Osteoblast (primary cell): ENCODE results near the gene MACROD2. TPM values are rescaled to one million over a fixed set of nuclear protein-coding genes. Genes with fewer than 3 reads are reported as not detected.

Experiments
- DNase-seq: peaks from one replicate; pipeline ENCODE4 v3.0.0; 2011; ENCODE audit warnings: low spot score, mixed read lengths; ENCODE audit not compliant: insufficient read length; ENCODE audit errors: missing footprints
- H2AFZ ChIP-seq: 2 replicates; pipeline ENCODE4 v1.6.0; 2011; ENCODE audit warnings: mild to moderate bottlenecking, low read length
- H3K27ac ChIP-seq: 2 replicates; pipeline ENCODE4 v1.5.1; 2011; ENCODE audit warnings: mild to moderate bottlenecking, low read depth, low read length, moderate library complexity
- H3K27me3 ChIP-seq: 2 replicates; pipeline ENCODE4 v1.6.0; 2012; ENCODE audit warnings: mild to moderate bottlenecking, control low read depth, inconsistent platforms, low read length, moderate library complexity; ENCODE audit not compliant: insufficient read depth
- H3K36me3 ChIP-seq: 2 replicates; pipeline ENCODE4 v1.5.1; 2011; ENCODE audit warnings: mild to moderate bottlenecking, low read length, control low read depth, moderate library complexity; ENCODE audit not compliant: insufficient read depth
- H3K4me1 ChIP-seq: 2 replicates; pipeline ENCODE4 v1.5.1; 2011; ENCODE audit warnings: mild to moderate bottlenecking, low read length, control low read depth, moderate library complexity; ENCODE audit not compliant: insufficient read depth
- H3K4me2 ChIP-seq: 2 replicates; pipeline ENCODE4 v1.6.0; 2011; ENCODE audit warnings: mild to moderate bottlenecking, low read length; ENCODE audit not compliant: insufficient read depth
- H3K4me3 ChIP-seq: fragments of 200-600 bp; sonication (generic); 3 replicates; pipeline ENCODE4 v1.5.1; 2012; ENCODE audit warnings: mild to moderate bottlenecking, low read length, inconsistent platforms; ENCODE audit not compliant: insufficient read depth
- H3K79me2 ChIP-seq: 2 replicates; pipeline ENCODE4 v1.6.0; 2012; ENCODE audit warnings: mild to moderate bottlenecking, low read length, control low read depth, inconsistent platforms; ENCODE audit not compliant: insufficient read depth
- H3K9me3 ChIP-seq: 2 replicates; pipeline ENCODE4 v1.5.1; 2011; ENCODE audit warnings: low read depth, low read length, control low read depth
- H4K20me1 ChIP-seq: 2 replicates; pipeline ENCODE4 v1.6.0; 2012; ENCODE audit warnings: mild to moderate bottlenecking, low read length, control low read depth; ENCODE audit not compliant: insufficient read depth
- total RNA-seq: library from RNA; depleted of rRNA; stranded (reverse); fragments of >200 nt; gene quantifications from 2 replicates; pipeline ENCODE4 v1.2.3, GENCODE V29; 2012
- TF ChIP-seq, protein P1 (sequence below): IDR thresholded peaks from 2 replicates; pipeline ENCODE4 v1.5.1; 2011; ENCODE audit warnings: mild to moderate bottlenecking, low read depth, low read length, moderate library complexity; ENCODE audit errors: extremely low read depth

Gene MACROD2
- total RNA-seq, 1 donor = 4.0 TPM

DNA sequence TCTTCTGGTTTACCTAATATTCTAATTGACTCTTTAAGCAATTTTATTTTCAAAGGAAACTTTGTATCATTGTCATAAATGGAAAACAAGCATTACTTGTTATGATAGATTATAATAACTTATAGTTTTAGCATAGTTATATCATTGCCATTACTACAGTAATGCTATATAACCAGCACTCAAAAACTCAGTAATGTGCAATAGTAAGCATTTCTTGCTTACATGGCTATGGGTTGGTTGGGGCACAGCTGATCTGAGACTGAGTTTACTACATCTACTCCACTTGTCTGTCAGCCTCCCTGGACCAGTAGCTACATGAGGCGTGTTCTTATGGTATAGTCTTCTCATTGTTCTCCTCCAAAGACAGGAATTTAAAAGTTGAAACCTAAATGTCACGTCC, 1427.7 kb downstream of the MACROD2 start:
- no peak overlapping the region for H3K27ac ChIP-seq
- no peaks in the 10 kb centered on the region for H3K4me1 ChIP-seq
- no peak for DNase-seq
- no peaks in the 10 kb centered on the region for H4K20me1 ChIP-seq
- no peaks in the 10 kb centered on the region for H3K36me3 ChIP-seq
- no peak overlapping the region for H3K4me2 ChIP-seq
- no peaks in the 10 kb centered on the region for H3K27me3 ChIP-seq
- H3K9me3 ChIP-seq = no peaks in the 10 kb centered on the region
- H3K4me3 ChIP-seq = no peak overlapping the region
- TF ChIP-seq, protein P1, sequence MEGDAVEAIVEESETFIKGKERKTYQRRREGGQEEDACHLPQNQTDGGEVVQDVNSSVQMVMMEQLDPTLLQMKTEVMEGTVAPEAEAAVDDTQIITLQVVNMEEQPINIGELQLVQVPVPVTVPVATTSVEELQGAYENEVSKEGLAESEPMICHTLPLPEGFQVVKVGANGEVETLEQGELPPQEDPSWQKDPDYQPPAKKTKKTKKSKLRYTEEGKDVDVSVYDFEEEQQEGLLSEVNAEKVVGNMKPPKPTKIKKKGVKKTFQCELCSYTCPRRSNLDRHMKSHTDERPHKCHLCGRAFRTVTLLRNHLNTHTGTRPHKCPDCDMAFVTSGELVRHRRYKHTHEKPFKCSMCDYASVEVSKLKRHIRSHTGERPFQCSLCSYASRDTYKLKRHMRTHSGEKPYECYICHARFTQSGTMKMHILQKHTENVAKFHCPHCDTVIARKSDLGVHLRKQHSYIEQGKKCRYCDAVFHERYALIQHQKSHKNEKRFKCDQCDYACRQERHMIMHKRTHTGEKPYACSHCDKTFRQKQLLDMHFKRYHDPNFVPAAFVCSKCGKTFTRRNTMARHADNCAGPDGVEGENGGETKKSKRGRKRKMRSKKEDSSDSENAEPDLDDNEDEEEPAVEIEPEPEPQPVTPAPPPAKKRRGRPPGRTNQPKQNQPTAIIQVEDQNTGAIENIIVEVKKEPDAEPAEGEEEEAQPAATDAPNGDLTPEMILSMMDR = no peak
- H2AFZ ChIP-seq = no peak overlapping the region
- H3K79me2 ChIP-seq = no peaks in the 10 kb centered on the region

DNA sequence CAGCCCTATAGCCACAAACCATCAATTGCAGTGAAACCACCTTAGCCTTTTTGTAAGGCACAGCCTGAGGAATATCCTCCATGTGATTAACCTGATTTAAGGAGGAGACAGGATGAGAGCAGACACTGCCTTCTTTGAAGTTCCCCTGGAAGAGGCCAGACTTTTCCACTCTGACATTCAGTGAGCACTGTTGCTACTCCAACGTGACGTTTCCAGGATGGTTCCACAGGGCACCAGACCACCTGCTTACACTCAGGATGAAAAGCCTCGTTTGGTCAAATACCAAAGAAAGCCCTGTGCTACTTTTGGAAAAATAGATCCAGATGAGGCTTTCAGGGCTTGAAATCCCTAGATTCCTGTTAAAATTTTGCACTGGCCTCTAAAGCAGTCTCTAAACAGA, 1444.2 kb downstream of the MACROD2 start:
- TF ChIP-seq, protein P1 = no peak

DNA sequence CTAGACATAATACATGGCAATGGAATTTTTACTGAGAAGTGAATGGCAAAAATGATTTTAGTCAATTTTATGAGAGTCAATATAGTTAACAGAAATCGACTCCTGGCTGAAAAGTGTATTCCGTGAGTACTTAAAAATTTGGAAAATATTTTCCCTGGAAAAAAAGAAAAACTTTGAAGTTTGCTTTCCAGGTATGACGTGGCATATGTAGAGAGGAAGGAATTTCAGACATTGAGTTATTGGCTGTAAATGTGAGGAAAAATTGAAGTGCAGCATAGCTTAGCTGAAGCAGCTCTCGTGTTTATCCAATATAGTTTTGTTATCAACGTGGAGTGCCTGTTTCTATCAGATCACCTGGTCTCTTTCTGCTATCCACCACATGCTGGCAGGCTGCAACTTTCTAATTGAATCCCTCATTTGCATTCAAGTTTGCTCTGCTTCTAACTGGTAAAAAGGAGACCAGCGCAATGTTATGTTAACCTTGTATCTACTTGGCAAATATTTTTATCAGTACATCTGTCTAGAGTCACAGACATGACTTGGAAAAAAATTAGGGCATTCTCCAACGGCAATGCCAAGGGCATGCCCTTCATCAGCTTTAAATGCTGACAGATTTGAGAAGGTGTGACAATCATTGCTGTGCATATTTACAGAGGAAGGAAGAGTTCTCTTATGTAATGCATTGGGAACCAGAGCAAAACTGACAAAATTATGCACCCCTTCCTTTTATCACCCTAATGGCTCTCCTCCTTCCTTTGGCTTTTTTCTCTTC, 1444.9 kb downstream of the MACROD2 start:
- H2AFZ ChIP-seq = no peak overlapping the region
- TF ChIP-seq, protein P1 = no peak
- H3K79me2 ChIP-seq = no peaks in the 10 kb centered on the region
- H3K9me3 ChIP-seq = no peaks in the 10 kb centered on the region
- DNase-seq = no peak
- H3K4me3 ChIP-seq = no peak overlapping the region
- no peaks in the 10 kb centered on the region for H3K27me3 ChIP-seq
- no peaks in the 10 kb centered on the region for H3K36me3 ChIP-seq
- H4K20me1 ChIP-seq = no peaks in the 10 kb centered on the region
- no peak overlapping the region for H3K27ac ChIP-seq
- no peaks in the 10 kb centered on the region for H3K4me1 ChIP-seq
- no peak overlapping the region for H3K4me2 ChIP-seq

More for the DNA sequence above, 1444.2 kb downstream of the MACROD2 start:
- DNase-seq = no peak
- H3K4me3 ChIP-seq = no peak overlapping the region
- H3K4me2 ChIP-seq = no peak overlapping the region
- no peaks in the 10 kb centered on the region for H3K36me3 ChIP-seq
- H3K79me2 ChIP-seq = no peaks in the 10 kb centered on the region
- H4K20me1 ChIP-seq = no peaks in the 10 kb centered on the region
- H2AFZ ChIP-seq = no peak overlapping the region
- no peaks in the 10 kb centered on the region for H3K4me1 ChIP-seq
- H3K27me3 ChIP-seq = no peaks in the 10 kb centered on the region
- no peak overlapping the region for H3K27ac ChIP-seq
- H3K9me3 ChIP-seq = no peaks in the 10 kb centered on the region

DNA sequence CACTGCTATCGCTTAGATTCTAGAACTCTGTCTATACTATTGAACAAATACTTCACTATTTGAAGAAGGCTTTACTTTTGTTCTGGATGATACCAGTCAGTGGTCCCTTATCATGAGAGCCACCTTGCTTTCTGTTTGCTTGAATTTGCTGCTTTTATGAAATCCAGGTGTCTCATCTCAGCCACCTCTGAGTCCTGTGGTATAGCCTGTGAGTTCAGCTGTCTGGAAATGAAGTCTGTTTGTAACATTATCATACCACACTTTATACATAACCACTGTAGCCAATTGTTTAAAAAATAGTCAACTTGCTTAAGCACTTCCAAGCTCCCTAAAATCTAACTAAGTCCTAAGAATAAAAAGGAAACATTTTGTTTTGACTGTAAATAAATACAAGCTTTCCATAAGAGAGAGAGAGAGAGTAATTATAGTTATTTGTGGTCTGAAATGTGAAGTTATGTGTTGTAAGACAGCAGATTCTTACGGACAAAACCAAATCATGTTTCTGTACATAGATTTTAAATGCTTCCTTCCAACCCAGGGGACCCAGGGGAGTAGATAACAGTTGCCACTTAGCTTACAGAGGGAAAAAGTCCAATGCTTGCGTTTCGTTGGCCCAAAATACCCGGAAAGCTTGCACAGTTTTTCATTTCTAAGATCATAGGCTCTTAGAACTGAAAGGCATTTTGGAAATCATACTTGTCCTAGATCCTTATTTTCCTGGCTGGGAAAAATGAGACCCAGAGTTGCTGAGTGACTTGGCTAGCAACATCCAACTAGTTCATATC, 1449.9 kb downstream of the MACROD2 start:
- H4K20me1 ChIP-seq = no peaks in the 10 kb centered on the region
- peaks cover 2% of the 10 kb centered on the region for H3K9me3 ChIP-seq
- no peaks in the 10 kb centered on the region for H3K79me2 ChIP-seq
- H3K27ac ChIP-seq = no peak overlapping the region
- no peak overlapping the region for H3K4me2 ChIP-seq
- H2AFZ ChIP-seq = no peak overlapping the region
- no peak overlapping the region for H3K4me3 ChIP-seq
- TF ChIP-seq, protein P1 = no peak
- no peaks in the 10 kb centered on the region for H3K36me3 ChIP-seq
- no peak for DNase-seq
- no peaks in the 10 kb centered on the region for H3K4me1 ChIP-seq
- H3K27me3 ChIP-seq = no peaks in the 10 kb centered on the region
